OCI-LY7 (cell line): Measurements from ENCODE around the gene PAK1.

Source experiments
- EZH2phosphoT487 ChIP-seq: fragments of 200-600 bp; sonication (generic); IDR thresholded peaks from 2 replicates; pipeline ENCODE4 v1.6.1; 2018; ENCODE audit warnings: low read depth, borderline replicate concordance, mild to moderate bottlenecking, mixed run types, antibody characterized with exemption, low read length, moderate library complexity, mixed read lengths
- TF ChIP-seq, protein P1 (sequence below): fragments of 200-600 bp; sonication (generic); conservative IDR thresholded peaks from 2 replicates; pipeline ENCODE4 v1.5.1; 2014; ENCODE audit warnings: mild to moderate bottlenecking, antibody characterized with exemption, low read length, moderate library complexity, mixed read lengths

DNA sequence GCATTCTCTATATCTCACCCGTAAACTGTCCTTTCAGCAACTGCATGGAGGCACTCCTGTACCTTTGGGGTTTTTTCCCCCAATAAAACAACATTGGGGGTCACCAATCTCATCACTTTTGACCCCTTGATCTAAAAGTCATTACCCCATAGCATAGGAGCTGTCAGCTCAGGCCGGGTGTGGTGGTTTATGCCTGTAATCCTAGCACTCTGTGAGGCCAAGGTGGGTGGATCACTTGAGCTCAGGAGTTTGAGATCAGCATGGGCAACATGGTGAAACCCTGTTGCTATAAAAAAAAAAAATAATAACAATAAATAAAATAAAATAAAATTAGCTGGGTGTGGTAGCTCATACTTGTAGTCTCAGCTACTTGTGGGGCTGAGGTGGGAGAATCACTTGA, 155.3 kb downstream of the PAK1 start:
- TF ChIP-seq, protein P1, sequence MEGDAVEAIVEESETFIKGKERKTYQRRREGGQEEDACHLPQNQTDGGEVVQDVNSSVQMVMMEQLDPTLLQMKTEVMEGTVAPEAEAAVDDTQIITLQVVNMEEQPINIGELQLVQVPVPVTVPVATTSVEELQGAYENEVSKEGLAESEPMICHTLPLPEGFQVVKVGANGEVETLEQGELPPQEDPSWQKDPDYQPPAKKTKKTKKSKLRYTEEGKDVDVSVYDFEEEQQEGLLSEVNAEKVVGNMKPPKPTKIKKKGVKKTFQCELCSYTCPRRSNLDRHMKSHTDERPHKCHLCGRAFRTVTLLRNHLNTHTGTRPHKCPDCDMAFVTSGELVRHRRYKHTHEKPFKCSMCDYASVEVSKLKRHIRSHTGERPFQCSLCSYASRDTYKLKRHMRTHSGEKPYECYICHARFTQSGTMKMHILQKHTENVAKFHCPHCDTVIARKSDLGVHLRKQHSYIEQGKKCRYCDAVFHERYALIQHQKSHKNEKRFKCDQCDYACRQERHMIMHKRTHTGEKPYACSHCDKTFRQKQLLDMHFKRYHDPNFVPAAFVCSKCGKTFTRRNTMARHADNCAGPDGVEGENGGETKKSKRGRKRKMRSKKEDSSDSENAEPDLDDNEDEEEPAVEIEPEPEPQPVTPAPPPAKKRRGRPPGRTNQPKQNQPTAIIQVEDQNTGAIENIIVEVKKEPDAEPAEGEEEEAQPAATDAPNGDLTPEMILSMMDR, result no peak
- no peak for TF ChIP-seq EZH2phosphoT487
